ENCODE measurements around the gene HEATR3. TPM values are rescaled to one million over a fixed set of nuclear protein-coding genes. Genes with fewer than 3 reads are reported as not detected.

HEATR3 gene
- 27.1 and 42.8 TPM in 2 replicates for total RNA-seq

GRCh38 chr16:50065624-50066481, at the start of gene HEATR3:
Gene HEATR3 (plus strand): TSS chr16:50065970. CDS start chr16:50066132, 162 bp downstream.

GRCh38 chr16:50024684-50025536, 40.9 kb upstream of the HEATR3 start, which contains the start of gene CNEP1R1:
Gene CNEP1R1 (plus strand): TSS chr16:50025225. CDS start chr16:50025316, 91 bp downstream.

DNA sequence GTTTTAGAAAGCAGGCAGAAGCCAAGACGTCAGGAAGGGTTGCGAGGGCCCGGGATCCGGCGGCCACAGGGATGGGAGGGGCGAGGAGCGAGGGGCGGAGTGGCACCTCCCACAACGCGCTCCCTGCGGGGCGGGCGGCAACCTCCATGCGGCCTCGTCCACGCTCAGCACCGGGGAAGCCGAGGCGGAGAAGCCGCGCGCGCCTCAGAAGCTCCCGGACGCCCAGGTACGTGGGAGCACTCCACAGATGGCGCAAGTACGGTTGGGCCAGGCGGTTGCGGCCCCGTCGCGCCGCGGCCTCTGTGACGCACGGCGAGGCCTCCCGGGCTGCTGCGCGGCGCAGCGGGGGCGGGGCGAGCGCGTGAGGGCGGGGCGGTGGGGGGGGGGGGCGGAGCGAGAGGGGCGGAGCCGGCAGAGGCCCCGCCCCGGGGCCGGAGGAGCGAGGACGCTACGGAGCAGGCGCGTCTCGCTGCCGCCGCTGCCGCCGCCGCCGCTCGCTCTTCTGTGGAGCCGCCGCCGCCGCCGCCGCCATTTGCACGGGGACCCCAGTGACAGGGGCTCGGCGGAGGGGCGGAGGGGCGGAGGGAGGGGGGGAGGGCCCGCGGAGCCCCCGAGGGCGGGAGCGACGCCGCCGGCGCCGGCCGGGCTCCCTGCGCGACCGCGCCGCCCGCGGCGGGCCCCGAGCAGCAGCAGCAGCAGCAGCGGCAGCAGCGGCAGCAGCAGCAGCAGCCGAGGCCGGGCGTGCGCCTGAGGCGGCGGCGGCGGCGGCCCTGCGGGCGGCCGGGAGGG, 87.2 kb downstream of the HEATR3 start, which contains the start of gene TENT4B:
TENT4B (plus strand) TSS at position 500 of the 789 bp plus-strand sequence. CDS start 316 bp downstream, outside the sequence.

Small RNA genes lying within 50 kb of the gene (small RNA-seq; reads per million reads assigned to genes)
- gene RF00017 (ENCODE audit: low replicate concordance) (not detected), gene RF00156 (ENCODE audit: low replicate concordance) (2.3 reads per million, percentile 72 among the genes with 10 or more reads in this experiment), gene RNY4P3 (ENCODE audit: low replicate concordance) (3.4 reads per million, percentile 81 among the genes with 10 or more reads in this experiment), gene RPL10P14 (ENCODE audit: low replicate concordance) (0.10 reads per million)

Other genes starting within 250 kb of the HEATR3 start
- under 0.01 TPM in 2 replicates for gene ZNF423, start 209.9 kb upstream of the HEATR3 start, total RNA-seq
- 16.0 and 34.5 TPM in 2 replicates for gene CNEP1R1, start 40.7 kb upstream of the HEATR3 start, total RNA-seq
- 12.6 and 14.2 TPM in 2 replicates for gene TENT4B, start 87.3 kb downstream of the HEATR3 start, total RNA-seq
- 29.5 and 30.6 TPM in 2 replicates for gene ADCY7, start 200.6 kb downstream of the HEATR3 start, total RNA-seq